Body of pancreas (tissue), 4 donors: ENCODE results near the gene TSPAN18.

ENCODE experiments used
- CTCF ChIP-seq, 7 experiments: fragments of 450-650 bp in 4 of 7; fragments of 200-600 bp in 3 of 7; sonication (generic) in 3 of 7; IDR thresholded peaks; one replicate each; pipeline ENCODE4 v1.5.1; 2016 to 2019; ENCODE audit warnings: antibody characterized with exemption in 7 of 7
- POLR2A ChIP-seq, 3 donors: fragments of 450-650 bp; IDR thresholded peaks; one replicate each; pipeline ENCODE4 v1.6.1; 2016; ENCODE audit warnings: antibody characterized with exemption in 3 of 3, mild to moderate bottlenecking in 2 of 3

GRCh38 chr11:44811841-44812448, 85.2 kb downstream of the TSPAN18 start:
- TF ChIP-seq CTCF (IDR thresholded peaks at IDR 0.05): no peak
- TF ChIP-seq POLR2A (IDR thresholded peaks at IDR 0.05): no peak
